Omental fat pad (tissue), 4 donors: ENCODE data around the gene TRIO. TPM values are rescaled to one million over a fixed set of nuclear protein-coding genes. Genes with fewer than 3 reads are reported as not detected.

ENCODE experiments used
- ATAC-seq: fragments of 150-250 bp; one replicate; pipeline ENCODE4 v1.9.1; 2016; ENCODE audit warnings: mild to moderate bottlenecking, moderate library complexity; ENCODE audit not compliant: low FRiP score
- DNase-seq: peaks from one replicate; pipeline ENCODE4 v3.0.0-alpha.2; 2019; ENCODE audit warnings: low spot score
- total RNA-seq, 4 donors: library from RNA; depleted of rRNA; stranded (reverse); fragments of >200 nt; gene quantifications; one replicate each; pipeline ENCODE4 v1.1.0, GENCODE V29; 2016
- TF ChIP-seq, protein P1 (sequence below), 3 donors: fragments of 450-650 bp; IDR thresholded peaks; one replicate each; pipeline ENCODE4 v1.5.1; 2016 to 2017; ENCODE audit warnings: antibody characterized with exemption in 3 of 3, mild to moderate bottlenecking in 3 of 3, moderate library complexity in 2 of 3

Gene TRIO
- total RNA-seq, 4 donors from 2014 or later = 125 to 370 (median 193) TPM

DNA sequence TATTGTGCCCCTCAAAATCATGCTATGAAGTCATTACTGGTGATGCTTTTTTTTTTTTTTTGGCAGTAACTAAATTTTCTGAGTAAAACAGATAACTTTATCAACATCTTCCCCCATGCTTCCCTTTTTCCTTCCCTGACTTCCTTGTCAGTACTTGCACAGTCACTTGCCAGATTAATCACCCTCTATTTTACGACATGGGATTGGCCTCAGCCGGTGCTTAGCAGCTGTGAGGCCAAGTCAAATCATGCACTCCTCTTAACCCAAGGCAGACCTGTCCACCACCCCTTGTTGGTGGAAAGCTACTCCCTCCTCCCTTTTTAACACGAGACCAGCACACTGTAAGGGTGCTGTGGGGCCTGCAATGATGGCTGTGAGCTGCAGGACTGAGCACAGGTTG lies 320.5 kb downstream of the TRIO start:
- DNase-seq (no peak), ATAC-seq (peak; percentile 75)
- TF ChIP-seq, protein P1, sequence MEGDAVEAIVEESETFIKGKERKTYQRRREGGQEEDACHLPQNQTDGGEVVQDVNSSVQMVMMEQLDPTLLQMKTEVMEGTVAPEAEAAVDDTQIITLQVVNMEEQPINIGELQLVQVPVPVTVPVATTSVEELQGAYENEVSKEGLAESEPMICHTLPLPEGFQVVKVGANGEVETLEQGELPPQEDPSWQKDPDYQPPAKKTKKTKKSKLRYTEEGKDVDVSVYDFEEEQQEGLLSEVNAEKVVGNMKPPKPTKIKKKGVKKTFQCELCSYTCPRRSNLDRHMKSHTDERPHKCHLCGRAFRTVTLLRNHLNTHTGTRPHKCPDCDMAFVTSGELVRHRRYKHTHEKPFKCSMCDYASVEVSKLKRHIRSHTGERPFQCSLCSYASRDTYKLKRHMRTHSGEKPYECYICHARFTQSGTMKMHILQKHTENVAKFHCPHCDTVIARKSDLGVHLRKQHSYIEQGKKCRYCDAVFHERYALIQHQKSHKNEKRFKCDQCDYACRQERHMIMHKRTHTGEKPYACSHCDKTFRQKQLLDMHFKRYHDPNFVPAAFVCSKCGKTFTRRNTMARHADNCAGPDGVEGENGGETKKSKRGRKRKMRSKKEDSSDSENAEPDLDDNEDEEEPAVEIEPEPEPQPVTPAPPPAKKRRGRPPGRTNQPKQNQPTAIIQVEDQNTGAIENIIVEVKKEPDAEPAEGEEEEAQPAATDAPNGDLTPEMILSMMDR (IDR thresholded peaks at IDR 0.05) = no peak

DNA sequence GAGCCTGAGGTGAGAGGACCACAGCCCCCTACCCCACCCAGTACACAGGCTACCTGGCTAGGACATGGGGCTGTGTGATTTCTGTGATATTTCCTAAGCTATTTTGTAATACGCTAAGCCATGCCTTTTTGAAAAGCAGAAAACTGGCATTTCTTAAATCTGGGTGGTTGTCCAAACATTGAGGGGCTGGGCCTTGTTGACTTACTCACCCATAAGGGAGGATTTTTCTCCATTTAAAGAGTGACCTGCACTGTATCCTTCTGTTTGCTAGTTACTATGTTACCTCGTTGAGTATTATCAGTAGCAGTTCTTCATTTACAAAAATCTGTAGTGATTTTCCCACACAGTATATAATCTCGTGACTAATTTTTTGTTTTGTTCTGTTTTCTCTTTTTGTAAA lies 321.0 kb downstream of the TRIO start:
- DNase-seq (no peak), ATAC-seq (peak; percentile 81)
- TF ChIP-seq, protein P1 (IDR thresholded peaks at IDR 0.05) = no peak

DNA sequence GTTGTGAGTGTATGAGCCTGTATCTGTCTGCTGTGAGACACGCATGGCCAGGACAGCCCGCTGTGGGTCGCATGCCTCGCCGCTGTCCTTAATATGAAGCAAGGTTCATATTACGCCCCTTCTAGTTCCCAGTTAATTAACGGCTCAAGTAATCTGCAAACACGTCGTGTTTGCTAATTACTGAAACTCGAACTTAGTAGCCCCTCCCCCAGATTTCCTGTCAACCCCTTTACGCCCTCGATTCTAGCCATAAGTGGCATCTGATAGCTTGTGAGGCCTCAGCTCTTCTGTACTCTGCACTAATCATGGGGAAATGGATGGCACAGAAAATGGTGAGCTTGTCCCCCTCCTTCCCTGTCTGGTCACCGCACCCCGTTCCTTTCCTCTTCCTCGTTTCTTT lies 321.5 kb downstream of the TRIO start:
- no peak for ATAC-seq

DNA sequence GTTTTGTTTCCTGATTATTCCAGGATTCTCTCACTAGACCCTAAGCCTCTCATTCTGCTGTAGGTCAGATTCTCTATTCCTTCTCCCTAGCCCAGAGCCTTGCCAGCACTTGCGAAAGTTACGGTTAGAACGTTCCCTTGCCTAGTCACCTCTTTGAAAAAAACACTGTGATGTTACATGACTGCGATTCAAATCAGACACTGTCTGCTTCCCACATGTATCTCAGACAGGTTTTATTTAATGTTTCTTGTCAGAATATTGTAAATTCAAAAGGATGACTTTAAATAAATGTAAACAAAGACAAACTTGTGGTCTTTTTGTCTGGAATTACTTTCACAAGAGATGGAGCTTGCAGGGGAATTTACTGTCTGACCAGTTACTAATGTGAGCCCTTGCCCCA lies 322.0 kb downstream of the TRIO start:
- ATAC-seq = no peak
- no peak for DNase-seq
- TF ChIP-seq, protein P1 (IDR thresholded peaks at IDR 0.05) = no peak

More for the DNA sequence above, 321.5 kb downstream of the TRIO start:
- TF ChIP-seq, protein P1 (IDR thresholded peaks at IDR 0.05) = no peak
- DNase-seq = no peak

DNA sequence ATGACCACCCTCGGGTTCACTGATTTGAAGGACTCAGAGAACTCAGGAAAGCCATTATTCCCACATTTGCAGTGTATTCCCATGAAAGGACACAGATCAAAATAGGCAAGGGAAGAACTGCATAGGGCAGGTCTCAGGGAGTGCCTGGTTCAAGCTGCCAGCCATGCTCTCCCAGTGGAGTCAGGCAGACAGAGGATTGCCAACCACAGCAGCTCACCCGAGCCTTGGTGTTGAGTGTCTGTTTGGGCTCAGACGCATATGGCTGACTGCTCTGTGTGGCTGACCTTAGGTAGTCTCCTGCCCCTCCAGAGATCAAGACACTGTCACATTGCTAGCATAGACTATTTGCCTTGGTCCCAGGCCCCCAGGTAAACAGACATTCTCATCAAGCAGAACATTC lies 322.6 kb downstream of the TRIO start:
- TF ChIP-seq, protein P1 (IDR thresholded peaks at IDR 0.05) = no peak
- DNase-seq (no peak), ATAC-seq (no peak)

DNA sequence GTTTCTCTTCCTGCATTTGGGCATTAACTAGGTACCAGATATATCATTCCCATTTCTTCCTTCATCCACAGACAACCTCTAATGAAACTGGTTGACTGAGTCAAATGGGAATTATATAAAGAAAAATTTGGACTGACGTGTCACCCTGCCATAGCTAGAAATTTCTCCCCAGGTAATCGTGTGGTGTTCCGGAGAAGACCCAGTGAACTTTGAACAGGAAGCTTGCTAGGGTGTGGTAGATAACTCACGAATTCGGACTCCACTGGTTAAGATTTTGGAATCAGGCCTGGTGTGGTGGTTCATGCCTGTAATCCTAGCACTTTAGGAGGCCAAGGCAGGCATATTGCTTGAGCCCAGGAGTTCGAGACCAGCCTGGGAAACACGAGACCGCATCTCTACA lies 324.1 kb downstream of the TRIO start:
- TF ChIP-seq, protein P1 (IDR thresholded peaks at IDR 0.05) = no peak
- no peak for ATAC-seq
- DNase-seq = no peak

DNA sequence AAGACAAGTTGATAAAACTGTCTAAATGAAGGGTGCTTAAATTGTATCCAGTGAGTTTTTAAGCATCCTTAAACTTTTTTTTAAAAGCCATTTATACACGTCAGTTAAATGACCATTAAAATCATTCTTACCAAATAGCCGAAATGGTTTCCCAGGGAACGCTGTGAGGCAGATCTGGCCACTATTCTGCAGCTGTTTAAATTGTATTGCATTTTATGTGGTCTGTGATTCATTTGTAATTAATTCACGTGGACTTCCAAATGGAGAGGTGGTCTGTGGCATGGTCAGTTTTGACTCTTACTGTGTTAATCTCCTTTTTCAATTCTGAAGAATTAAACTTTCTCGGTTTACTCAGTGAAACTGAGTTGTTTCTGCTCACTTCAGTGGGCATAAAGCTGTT lies 324.7 kb downstream of the TRIO start:
- TF ChIP-seq, protein P1 (IDR thresholded peaks at IDR 0.05) = no peak
- DNase-seq = no peak
- ATAC-seq = no peak
